Activated CD4-positive, CD25-positive, alpha-beta regulatory T cell treated with anti-CD3 and anti-CD28 coated beads, Interleukin-2, amount 50 U/mL, for 24 hours (primary cell): ENCODE measurements around the gene PDZD2.
"Not testable (repeated sequence)": the region's sequence is repeated elsewhere in the genome, so short reads cannot be mapped to it uniquely, and the experiment has no call there.

Experiments
- ATAC-seq, 2 donors: fragments of 150-1000 bp; cut with Tn5 transposase; one replicate each; pipeline ENCODE4 v1.10.0; 2021; ENCODE audit warnings: mild to moderate bottlenecking in 1 of 2, moderate library complexity in 1 of 2

Gene PDZD2

GRCh38 chr5:31941151-31941755 is 302.3 kb downstream of the PDZD2 start:
- ATAC-seq: no peak

GRCh38 chr5:31942546-31942945 is 303.6 kb downstream of the PDZD2 start:
- no peak for ATAC-seq

GRCh38 chr5:31944684-31945445 is 305.9 kb downstream of the PDZD2 start:
- no peak for ATAC-seq

GRCh38 chr5:31948006-31948405 is 309.1 kb downstream of the PDZD2 start:
- no peak for ATAC-seq

- ATAC-seq: no peak
Measured at GRCh38 chr5:31952067-31952466, 313.1 kb downstream of the PDZD2 start.

- ATAC-seq: no peak
Measured at GRCh38 chr5:31954091-31954490, 315.2 kb downstream of the PDZD2 start.

- ATAC-seq: no peak
Measured at GRCh38 chr5:31957151-31957550, 318.2 kb downstream of the PDZD2 start.

GRCh38 chr5:31962351-31962751 is 323.4 kb downstream of the PDZD2 start:
- no peak for ATAC-seq

- no peak for ATAC-seq
Measured at GRCh38 chr5:31962871-31963307, 324.0 kb downstream of the PDZD2 start.

- ATAC-seq: no peak
Measured at GRCh38 chr5:31963358-31964006, 324.6 kb downstream of the PDZD2 start.

GRCh38 chr5:31964007-31964360 is 325.1 kb downstream of the PDZD2 start:
- no peak for ATAC-seq

GRCh38 chr5:31965227-31965626 is 326.3 kb downstream of the PDZD2 start:
- no peak for ATAC-seq

GRCh38 chr5:31966936-31967335 is 328.0 kb downstream of the PDZD2 start:
- no peak for ATAC-seq

- no peak for ATAC-seq
Measured at GRCh38 chr5:31967461-31967860, 328.5 kb downstream of the PDZD2 start.

- peak in 1 of 2 donors; percentile 30 for ATAC-seq
Measured at GRCh38 chr5:31972558-31972957, 333.6 kb downstream of the PDZD2 start.

GRCh38 chr5:31975189-31975612 is 336.3 kb downstream of the PDZD2 start:
- ATAC-seq: not testable (repeated sequence)

- ATAC-seq: no peak
Measured at GRCh38 chr5:31976169-31976568, 337.2 kb downstream of the PDZD2 start.

- ATAC-seq: no peak
Measured at GRCh38 chr5:31981361-31981945, 342.5 kb downstream of the PDZD2 start.

GRCh38 chr5:31982027-31982426 is 343.1 kb downstream of the PDZD2 start:
- ATAC-seq: no peak

- no peak for ATAC-seq
Measured at GRCh38 chr5:31982621-31983020, 343.7 kb downstream of the PDZD2 start.

GRCh38 chr5:31983851-31984250 is 344.9 kb downstream of the PDZD2 start:
- ATAC-seq: no peak

- no peak for ATAC-seq
Measured at GRCh38 chr5:31984691-31985090, 345.8 kb downstream of the PDZD2 start.

- no peak for ATAC-seq
Measured at GRCh38 chr5:31986101-31986500, 347.2 kb downstream of the PDZD2 start.
